A204.1 (cell line): ENCODE results near the gene VSTM2B.

Experiments
- FAIRE-seq: peaks from 2 replicates; lab custom pipeline; 2012; peaks lifted over from hg19 to GRCh38; lab: Jason Lieb, UNC

The VSTM2B gene

GRCh38 chr19:29516358-29516725 is 9.5 kb upstream of the VSTM2B start:
- FAIRE-seq = no peak

- no peak for FAIRE-seq
Measured at GRCh38 chr19:29516821-29517395, 8.9 kb upstream of the VSTM2B start.

GRCh38 chr19:29517412-29517811 is 8.4 kb upstream of the VSTM2B start:
- FAIRE-seq = no peak

GRCh38 chr19:29517946-29518345 is 7.8 kb upstream of the VSTM2B start:
- FAIRE-seq = no peak

- FAIRE-seq = no peak
Measured at GRCh38 chr19:29519146-29519545, 6.6 kb upstream of the VSTM2B start.

- no peak for FAIRE-seq
Measured at GRCh38 chr19:29519931-29520330, 5.9 kb upstream of the VSTM2B start.

GRCh38 chr19:29520390-29520789 is 5.4 kb upstream of the VSTM2B start:
- FAIRE-seq = no peak

- FAIRE-seq = no peak
Measured at GRCh38 chr19:29521291-29522075, 4.3 kb upstream of the VSTM2B start.

GRCh38 chr19:29523568-29523967 is 2.2 kb upstream of the VSTM2B start:
- no peak for FAIRE-seq

GRCh38 chr19:29524201-29524911 is 1.4 kb upstream of the VSTM2B start:
- FAIRE-seq = no peak

- no peak for FAIRE-seq
Measured at GRCh38 chr19:29524912-29525831, 622 bp upstream of the VSTM2B start.

- FAIRE-seq = no peak
Measured at GRCh38 chr19:29526730-29527499, 1.1 kb downstream of the VSTM2B start.

- FAIRE-seq = no peak
Measured at GRCh38 chr19:29527500-29528328, 1.9 kb downstream of the VSTM2B start.

- no peak for FAIRE-seq
Measured at GRCh38 chr19:29528350-29528945, 2.7 kb downstream of the VSTM2B start.

GRCh38 chr19:29528946-29529645 is 3.3 kb downstream of the VSTM2B start:
- FAIRE-seq = no peak

GRCh38 chr19:29529646-29530539 is 4.1 kb downstream of the VSTM2B start:
- FAIRE-seq = no peak

- no peak for FAIRE-seq
Measured at GRCh38 chr19:29530540-29531457, 5.0 kb downstream of the VSTM2B start.
